Measurements from ENCODE around the gene UFD1.

DNA sequence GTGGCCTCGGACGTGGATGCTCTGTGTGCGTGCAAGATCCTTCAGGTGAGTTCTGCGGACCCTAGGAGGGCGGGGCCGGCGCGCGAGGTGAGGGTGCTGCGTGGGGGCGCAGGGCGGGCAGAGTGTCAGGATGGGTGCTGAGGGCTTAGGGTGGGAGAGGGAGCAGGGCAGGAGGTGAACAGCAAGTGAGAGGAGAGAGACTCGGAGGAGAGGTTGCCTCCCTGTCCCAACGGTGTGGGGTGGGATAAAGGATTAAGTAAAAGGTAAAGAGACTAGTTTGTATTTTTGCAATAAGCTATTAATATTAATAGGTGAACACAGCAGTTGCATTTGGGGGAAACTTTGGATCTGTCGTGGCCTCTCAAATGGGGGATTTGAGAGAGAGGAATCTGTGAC, 1.2 kb upstream of the UFD1 start:
- TF ChIP-seq REST (IDR thresholded peaks at IDR 0.05; ENCODE audit: low read depth): no peak
- no peak for TF ChIP-seq TCF12 (IDR thresholded peaks at IDR 0.05; ENCODE audit: low read depth)
- no peak for TF ChIP-seq YY1 (IDR thresholded peaks at IDR 0.05; ENCODE audit: low read depth)
- TF ChIP-seq NFIC (IDR thresholded peaks at IDR 0.05): no peak
- TF ChIP-seq TAF1 (IDR thresholded peaks at IDR 0.05; ENCODE audit: low read depth): no peak
- no peak for TF ChIP-seq EGR1 (IDR thresholded peaks at IDR 0.05)
- no peak for TF ChIP-seq RAD21 (IDR thresholded peaks at IDR 0.05; ENCODE audit: low read depth)
- no peak for TF ChIP-seq EP300 (IDR thresholded peaks at IDR 0.05; ENCODE audit: borderline replicate concordance)
- TF ChIP-seq USF1 (IDR thresholded peaks at IDR 0.05): no peak
